GM21737 (cell line): ENCODE measurements around the gene ZDHHC14.
A peak's percentile ranks its signal among the peaks of the same experiment; 100 is the strongest.

ENCODE experiments used
- ATAC-seq: cut with Tn5 transposase; IDR thresholded peaks from one replicate; pipeline ENCODE4 v1.9.1; 2021; ENCODE audit warnings: mild to moderate bottlenecking, moderate library complexity; ENCODE audit not compliant: unreplicated experiment

ZDHHC14 gene

DNA sequence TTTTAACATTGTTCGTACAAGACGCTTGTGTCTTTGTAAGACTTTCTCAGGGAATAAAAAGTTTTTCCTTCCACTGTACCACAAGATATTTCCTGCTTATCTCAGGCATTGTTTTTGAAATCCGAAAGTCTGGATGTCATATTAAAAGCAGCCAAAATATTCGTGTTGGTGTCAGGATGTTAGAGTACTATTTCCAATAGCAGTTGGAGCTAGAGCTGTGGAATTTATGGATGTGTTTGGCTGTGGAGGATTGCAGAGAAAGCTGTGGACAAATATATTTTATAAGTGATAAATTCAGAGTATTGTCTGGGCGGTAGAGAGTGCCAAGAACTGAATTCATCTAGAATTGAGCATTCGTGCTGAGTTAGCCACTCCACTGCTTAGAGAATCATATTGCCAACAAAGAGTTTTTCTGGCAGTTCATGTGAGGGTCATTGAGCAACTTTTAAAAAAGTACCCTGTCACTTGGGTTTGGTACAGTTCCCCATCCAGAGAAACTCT lies 57.7 kb downstream of the ZDHHC14 start:
- no peak for ATAC-seq

DNA sequence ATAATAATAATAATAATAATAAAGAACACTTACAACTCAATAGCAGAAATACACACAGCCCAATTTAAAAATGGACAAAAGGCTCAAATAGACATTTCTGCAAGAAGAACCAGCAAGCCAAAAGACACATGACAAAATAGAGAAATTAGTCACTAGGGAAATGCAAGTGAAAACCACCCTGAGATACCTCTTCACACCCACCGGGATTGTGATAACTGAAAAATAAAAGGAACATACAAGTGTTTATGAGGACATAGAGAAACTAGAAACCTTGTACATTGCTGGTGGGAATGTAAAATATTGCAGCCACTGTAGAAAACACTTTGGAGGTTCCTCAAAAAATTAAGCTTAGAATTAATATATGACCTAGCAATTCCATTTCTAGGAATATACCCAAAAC lies 59.2 kb downstream of the ZDHHC14 start:
- ATAC-seq, result no peak

DNA sequence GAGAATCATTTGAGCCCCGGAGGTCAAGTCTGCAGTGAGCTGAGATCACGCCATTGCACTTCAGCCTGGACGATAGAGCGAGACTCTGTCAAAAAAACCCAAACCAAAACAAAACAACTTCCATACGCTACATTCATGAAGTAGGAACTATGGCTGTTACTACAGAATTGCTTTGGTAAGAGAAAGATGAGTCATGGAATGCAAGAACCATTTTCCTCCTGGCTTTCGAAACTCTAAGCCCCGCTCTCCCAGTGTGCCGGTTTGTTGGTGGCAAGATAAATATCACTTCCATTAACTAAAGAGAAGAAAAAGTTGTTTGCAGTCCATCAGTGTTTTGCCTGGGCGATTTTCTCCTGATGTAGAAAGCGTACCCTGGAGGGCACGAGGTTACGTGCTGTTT lies 61.3 kb downstream of the ZDHHC14 start:
- no peak for ATAC-seq

DNA sequence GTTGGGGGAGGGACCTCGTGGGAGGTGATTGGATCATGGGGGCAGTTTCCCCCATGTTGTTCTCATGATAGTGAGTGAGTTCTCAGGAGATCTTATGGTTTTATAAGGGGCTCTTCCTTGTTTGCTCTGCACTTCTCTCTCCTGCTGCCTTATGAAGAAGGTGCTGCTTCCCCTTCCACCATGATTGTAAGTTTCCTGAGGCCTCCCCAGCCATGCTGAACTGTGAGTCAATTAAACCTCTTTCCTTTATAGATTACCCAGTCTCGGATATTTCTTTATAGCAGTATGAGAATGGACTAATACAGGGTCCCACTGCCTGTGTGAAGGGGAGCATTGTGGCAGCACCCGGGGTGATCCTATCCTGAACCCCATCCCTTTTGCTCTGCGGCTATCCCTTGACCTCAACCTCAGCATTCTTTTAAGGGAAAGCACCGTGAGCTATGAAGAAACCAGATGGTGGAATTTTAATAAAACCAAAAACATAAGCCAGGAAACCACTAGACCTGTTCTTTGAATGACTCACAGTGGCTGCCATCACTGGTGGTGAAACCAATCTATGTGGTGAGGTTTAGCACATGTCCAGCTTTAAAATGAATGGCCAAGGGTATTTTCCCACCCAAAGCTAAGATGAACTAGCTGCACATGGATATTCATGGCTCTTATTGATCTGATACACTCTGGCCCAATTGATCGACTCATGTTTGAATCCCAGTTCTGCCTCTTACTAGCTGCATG lies 62.2 kb downstream of the ZDHHC14 start:
- ATAC-seq, result peak; percentile 88

DNA sequence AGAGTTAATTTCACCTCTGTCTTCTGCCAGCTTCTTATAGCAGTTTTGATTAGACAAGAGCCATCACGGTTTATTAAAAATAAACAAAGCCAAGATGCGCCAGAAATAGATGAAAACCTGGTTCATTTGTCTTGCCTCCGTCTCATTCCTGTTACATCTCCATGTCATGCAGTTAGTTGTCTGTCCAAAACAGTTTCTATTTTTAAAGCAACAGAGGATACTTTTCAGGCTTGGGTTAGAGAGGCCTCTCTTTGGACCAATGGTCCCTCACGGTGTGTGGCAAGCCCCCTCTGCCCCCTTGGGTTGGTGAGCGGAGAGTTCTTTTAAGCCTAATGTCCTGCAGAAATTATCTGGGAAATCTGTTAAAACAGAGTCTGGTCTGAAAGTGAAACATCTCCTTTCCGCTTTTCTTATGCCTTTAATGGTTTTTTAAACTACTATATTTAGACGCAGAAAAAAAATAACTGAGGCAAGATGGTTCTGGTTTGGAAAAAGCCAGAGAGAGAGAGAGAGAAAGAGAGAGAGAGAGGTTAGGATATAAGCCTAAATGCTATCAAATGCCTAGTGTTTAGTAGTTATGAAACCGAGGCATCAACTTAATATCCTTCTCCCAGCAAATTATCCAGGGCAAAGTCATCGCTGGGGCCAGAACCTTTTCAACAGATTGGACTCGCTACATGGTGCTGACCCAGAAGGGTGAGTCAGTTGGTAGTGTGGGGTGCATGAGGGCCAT lies 64.5 kb downstream of the ZDHHC14 start:
- no peak for ATAC-seq

DNA sequence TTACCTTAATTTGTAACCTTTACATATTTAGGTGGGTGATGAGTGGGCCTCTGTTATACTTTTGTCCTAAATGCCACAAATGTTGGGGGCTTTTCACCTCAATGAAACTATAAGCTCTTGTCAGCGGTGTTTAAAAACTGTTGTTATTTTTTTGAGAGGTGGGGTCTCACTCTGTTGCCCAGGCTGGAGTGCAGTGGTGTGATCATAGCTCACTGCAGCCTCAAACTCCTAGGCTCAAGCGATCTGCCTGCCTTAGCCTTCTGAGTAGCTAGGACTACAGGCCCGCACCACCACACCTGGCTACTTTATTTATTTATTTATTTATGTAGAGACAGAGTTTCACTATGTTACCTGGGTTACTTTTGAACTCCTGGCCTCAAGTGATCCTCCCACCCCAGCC lies 66.7 kb downstream of the ZDHHC14 start:
- ATAC-seq, result no peak

DNA sequence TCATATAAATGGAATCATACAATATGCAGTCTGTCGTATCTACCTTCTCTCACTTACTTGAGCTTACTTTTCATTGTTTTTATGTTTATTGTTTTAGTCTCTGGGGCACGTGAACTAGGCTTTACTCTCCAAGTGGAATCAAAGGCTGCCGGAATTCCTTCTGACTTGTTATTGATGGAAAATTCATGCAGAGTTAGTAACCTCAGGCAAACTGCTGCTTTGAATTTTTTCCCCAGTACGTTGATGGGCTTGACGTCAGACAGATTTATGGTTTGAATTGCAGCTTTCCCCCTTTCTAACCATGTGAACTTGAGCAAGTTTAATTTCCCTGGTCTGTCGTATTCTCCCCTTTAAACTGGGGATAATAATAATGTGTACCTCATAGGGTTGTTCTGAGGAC lies 68.6 kb downstream of the ZDHHC14 start:
- no peak for ATAC-seq

DNA sequence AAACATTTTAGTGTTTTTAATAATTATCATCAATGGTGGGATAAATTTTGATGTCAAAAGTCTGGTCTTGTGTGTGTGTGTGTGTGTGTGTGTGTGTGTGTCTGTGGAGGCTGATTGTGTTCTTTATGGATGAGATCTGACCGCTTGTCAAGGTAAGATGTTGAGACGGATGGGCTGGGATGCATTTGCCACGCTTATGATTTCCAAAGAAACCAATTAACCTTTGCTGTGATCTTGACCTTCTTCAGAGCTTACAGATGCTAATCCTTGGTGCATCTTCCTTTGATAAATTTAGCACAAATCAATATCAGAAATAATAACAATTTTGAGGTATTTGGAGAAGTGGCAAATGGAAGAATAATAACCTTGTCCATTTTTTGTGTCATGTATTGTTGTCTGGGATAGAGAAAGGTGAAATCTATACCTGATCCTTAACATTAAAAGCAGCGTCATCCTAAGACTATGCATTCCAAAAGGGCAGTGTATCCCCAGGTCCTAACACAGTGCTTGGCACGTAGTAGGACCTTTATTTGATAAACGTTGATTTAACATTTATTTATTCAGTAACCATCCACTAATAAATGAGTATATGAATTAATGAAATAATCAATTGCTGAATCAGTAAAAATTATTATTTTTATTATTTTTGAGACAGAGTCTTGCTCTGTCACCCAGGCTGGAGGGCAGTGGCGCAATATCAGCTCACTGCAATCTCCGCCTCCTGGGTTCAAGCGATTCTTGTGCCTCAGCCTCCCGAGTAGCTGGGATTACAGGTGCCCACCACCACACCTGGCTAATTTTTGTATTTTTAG lies 70.1 kb downstream of the ZDHHC14 start:
- ATAC-seq, result no peak

DNA sequence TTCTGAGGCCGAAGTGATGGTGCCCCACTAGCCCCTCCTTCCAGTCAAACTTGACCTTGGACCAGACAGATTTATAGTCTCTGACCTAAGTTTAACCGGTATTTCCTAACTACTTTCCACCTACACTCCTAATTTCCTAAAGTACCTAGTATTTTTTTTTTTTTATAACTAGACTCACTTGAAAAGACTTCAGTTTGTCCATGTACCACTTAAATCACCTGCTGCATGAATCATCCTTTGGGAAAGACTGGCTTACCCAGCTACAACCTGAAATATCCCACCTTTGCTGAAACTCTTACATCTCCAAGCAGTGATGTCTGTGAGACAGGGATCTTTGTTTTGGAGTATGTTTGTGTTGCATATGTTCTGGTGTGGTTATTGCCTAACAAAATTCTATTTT lies 71.1 kb downstream of the ZDHHC14 start:
- no peak for ATAC-seq

DNA sequence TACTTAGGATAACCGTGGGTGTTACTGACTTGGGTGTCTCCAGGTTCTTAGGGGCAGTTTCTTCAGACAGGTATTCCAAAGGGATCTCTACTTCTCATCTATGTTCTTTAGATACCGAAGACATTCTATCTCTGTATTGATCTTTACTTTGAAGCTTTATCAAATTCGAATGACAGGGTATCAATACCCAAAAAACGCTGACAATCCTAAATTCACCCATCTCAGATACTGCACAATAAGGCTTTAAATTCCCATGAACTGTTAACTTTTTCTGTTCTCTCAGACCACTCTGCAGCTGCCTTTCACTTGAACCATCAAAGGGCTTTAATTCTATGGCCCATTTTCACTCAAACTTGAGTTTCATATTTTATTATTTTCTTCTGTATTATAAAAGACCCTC lies 72.1 kb downstream of the ZDHHC14 start:
- ATAC-seq, result no peak

DNA sequence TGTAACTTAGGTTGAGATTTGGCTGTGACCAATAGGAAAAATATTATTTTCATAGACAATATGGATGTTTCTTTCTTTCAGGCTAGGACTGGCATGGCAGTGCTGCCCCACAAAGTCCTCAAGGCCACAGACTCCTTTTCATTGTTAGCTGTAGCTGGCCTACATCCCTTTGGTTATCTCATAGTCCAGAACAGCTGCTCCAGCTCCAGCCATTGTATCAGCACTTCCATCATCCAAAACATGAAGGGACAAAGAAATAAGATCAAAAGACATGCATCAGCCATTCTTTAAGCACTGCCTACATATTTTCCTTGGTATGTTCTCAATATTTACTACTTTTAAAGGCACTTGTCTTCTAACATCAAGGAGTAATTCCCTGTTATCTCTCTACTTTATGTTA lies 73.0 kb downstream of the ZDHHC14 start:
- no peak for ATAC-seq

DNA sequence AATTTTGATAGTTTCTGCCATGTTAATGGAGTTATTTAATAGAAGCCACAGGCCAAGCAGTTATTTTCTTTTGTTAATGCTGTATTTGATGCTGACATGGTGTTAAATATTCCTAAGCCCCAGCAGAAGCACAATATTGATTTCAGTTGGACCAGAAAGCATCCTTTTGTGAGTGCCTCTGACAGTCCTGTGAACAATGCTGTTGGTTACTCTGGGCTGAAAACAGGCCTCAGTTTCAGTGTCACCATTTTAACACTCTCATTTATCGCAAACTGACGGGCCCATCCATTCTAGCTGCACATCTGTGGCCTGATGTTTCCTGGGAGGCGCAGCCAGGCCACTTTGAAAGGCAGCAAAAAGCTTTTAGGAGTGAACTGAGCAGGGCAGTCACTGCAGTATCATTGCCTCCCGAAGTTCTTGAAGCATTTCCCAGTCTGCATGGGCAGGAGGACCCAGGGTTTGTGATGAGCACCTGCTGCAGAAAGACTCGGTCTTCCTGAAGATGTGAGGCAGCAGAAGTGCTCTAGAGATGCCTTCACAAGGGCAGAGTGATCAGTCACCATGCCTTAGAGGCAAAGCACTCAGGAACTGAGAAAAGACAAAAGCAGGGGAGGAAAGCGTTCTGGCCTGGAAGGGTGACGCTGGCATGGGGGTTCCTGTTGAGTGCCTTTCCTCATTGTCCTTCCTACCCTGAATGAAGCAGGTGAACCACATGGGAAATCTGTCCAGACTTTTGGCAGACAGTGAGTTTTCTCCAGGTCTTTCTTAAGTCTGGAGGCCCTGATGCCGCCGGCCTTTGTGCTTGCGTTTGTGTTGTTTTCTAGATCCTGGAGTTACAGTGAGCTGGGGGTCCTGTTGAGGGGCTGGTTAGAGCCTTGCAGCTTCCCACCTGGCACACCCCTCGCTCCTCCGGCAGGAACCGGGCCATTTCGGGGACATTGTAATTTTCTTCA lies 74.0 kb downstream of the ZDHHC14 start:
- no peak for ATAC-seq

DNA sequence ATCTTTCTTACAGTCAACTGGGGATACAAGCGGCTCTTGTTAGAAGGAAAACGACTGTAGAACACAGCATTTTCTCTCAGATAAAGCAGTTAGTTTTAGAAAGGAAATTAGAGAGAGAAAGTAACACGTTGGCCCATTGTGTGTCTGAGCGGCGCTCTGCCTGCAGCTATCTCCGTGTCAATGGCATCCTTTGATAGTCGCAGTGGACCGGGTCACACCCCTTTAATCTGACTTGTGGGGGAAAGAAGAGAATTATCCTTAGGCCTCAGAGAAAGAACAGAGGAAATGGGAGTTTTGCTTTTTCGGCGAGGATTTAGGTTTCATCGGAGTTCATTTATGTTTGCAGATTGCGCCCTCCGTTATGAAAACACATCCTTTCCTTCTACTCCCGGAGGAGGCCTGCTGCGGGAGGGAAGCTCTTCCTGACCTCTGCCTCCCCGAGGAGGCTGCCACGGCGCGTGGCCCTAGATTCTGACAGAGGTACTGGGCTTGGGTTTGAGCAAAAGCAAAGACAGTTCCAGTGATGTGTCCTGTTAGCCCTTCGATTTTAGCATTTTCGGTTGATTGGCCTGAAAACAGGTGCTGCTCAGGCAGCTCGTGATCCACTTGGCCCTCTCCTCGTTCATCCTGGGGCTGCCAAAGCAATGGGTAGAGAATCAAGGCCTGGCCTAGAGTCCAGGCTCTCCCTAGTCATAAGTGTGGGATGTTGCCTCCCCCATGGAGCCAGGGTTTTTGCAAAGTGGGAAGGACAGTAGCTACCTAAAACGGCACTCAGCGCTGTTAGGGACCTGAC lies 74.9 kb downstream of the ZDHHC14 start:
- ATAC-seq, result no peak

DNA sequence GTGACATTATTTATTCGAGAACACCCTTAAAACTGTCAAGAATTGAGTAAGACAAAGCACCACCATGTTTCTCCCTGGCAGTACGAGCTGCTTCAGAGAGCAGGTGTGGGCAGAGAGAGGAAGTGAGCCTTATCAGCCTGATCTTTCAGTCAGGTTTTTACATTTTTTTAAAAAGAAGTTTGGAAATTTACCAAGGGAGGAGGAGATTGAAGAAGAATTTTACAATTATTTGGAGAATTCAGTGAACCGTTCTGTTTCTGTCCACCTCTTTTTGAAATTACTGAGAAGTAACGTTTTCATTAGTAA lies 75.5 kb downstream of the ZDHHC14 start:
- ATAC-seq, result peak; percentile 41

DNA sequence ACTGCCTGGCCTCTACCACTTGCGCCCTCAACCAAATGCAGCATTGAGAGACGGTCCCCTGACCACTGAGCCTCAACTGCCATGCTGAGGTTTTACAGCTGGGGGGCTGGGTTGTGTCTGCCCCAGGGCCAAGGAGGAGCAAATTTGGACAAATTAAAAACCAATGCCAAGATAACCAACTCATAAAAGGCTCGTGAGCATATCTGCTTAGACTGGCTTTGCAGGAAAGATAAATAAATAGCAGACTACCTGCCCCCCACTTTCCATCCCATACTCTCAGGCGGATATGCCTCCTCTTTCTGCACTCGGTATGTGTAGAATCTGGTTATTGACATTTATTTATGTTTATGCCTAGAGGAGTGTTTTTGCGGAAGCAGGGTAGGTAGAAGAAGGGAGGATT lies 76.8 kb downstream of the ZDHHC14 start:
- no peak for ATAC-seq

DNA sequence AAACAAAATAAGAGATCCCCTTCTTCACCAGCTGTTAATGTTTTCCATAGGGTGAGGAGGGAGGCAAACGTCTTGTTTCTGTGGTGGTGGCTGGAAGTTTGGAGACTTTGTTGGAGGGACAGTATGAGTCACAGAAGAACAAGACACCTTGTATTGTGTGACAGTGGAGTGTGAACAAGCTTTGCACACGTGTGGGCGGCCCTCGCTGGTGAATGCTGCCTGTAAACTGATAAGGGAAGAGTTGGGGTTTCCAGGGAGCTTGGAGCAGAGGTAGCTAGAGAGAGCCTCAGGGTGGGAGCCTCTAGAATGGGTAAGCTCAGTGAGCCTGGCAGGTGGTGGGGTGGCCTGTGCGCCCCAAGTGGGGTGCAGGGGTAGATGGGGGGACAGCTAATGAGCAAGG lies 78.3 kb downstream of the ZDHHC14 start:
- ATAC-seq, result no peak

DNA sequence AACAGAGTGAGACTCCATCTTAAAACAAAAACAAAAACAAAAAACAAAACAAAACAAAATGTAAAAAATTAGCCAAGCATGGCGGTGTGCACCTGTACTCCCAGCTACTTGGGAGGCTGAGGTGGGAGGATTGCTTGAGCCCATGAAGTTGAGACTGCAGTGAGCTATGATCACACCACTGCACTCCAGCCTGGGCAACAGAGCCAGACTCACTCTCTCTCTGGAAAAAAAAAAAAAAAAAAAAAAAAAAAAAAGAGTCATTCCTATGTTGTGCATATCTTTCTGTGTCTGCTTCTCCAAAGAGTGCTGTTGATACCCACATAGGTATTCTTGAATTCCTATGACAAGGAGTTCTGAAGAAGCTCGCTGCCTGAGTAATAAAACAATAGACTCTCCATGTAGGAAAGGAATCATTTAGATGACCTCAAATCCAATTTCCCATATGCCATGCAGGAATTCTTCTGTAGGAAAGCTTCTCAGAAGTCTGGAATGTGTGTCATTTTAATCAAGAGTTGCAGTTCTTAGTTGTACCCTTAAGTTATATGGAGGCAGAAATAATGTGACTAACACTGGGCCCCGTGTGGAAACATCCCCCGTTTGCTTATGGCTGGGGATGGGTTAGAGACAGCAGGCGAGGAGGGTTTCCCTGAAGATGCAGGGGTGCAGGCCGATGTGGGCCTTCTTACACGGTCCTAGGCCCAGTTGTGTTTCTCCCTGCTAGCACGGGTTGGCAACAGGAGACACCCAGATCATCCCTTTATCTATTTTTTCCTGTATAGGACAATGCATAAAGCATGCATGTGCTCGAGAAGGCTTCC lies 79.4 kb downstream of the ZDHHC14 start:
- ATAC-seq, result no peak

DNA sequence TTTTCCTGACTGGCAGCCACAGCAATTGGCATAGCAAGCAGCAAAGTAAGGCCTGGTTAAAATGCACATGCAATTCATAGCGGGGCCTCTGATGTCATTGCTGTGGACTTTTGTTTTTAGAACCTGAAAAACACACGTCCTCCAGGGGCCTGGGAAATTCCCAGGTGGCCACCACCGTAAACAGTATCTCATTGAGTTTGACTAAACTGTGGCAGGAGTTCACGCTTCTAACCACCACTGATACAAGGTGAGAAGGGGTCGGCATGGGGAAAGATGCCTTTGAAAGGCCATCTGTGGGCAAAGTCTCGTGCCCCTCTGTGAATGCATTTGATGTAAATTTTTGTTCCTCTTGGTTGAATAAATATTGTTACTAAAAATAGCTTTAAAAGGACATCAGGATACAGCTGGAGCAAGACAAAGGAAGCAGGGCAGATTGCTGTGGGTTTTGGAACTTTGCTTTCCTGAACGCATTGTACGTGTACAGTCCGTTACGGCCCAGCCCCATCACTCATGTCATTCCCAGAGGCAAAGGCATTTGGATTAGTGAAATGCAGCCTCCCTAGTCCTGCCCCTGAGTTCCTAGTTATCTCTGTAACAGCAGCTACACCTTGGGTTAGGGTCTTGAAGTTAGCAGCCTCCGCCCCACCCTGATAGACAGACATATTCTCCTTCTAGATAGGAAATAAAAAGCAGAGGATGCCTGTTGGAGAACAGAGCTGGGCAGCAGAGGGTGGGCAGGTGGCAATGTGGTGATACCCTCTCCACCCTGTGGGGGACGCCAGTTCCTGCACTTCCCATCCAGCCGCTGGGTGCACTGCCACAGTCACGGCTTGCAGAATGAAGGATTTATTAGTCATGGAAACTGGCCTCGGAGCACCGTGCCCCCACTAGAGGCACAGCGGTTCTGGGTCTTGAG lies 80.3 kb downstream of the ZDHHC14 start:
- peak; percentile 57 for ATAC-seq
